ENCODE data around the gene ARHGEF16.

Gene ARHGEF16

GRCh38 chr1:3457910-3458883 is 3.7 kb downstream of the ARHGEF16 start:
- no peak for DNase-seq

DNA sequence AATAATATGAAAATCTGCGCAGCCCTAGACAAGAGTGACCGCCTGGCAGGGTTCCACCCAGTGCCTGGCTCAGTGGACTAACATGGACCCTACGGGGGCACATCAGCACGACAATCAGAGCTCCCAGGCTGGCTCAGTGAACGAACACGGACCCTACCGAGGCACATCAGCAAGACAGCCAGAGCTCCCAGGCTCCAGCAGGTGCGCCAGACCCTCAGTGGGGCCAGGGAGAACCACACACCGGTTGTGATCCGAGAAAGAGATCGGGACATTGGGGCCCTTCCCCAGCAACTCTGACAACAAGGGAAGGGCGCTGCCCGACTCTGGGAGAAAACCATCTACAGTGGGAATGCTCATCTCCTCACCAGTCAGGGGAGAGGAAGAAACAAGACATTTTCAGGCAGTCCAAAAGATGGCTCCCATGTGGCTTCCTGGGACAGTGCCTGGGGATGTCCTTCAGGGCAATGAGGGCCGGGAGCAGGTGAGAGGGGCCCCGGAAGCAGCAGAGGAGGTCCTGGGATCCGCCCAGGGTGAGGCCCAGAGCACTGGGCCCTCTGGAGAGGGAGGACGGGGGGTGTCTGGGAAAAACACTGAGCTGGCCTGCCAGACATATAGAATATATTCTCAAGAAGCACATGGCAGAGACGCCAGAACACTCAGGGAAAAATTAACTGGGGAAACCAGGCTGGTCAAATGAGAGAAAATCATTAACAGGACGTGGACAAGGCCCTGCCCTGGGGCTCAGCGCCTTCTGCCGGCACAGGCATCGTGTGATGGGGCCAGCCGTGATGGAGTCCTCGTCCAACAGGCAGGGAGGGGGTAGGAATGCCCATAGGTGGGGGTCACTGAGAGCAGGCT is 4.8 kb downstream of the ARHGEF16 start:
- DNase-seq, result no peak

DNA sequence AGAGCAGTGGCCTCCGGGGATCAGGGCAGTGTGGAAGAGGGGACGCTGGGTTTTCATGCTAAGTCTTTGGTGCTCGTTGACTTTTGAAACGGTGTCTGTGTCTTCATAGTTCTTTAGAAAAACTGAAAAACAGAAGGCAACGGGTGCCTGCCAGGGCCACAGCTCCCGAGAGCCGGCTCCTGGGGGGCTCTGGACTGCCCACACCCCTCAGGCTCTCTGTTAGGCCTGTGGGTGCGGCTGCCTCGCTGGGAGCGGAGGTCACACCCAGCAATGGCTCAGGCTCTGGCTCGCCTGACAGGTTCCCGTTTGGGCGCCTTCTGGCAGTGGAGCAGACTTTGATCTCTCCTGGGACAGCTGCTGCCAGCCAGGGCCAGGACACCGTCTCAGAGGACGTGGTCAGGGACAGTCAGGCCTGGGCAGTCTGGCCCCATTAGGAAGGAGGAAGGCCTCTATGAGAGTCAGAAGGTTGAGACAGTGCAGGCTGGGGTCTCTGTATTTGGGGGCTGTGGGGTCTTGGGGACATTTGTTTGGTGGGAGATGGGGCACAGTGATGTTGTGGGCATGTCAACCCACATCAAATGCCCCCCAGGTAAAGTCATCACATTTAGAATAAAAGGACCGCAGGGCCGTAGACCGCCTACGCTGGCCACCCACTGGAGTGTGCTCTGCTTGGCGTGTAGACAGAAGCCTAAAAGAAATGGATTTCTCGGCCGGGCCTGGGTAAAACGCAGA is 5.6 kb downstream of the ARHGEF16 start:
- no peak for DNase-seq

DNA sequence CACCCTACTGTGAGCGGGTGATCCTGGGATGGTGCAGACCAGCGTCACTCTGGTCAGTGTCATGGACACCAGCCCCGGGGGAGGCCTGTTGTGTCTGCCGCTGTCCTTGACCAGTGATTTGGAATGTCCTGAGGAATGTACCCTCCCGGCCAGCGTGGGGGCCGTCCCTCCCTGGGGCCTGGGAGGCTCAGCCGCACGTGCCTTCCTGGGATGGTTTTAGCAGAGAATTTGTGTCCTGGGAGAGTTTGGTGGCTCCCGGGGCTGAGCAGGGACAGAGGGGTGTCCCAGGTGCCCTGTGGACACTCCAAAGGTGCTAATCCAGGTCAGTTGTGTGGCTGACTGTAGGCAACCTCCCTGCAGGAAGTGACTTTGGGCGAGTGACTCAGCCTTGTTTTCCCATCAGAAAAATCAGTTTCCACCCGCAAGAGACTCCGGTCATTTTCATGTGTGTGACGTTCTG is 6.2 kb downstream of the ARHGEF16 start:
- no peak for DNase-seq

DNA sequence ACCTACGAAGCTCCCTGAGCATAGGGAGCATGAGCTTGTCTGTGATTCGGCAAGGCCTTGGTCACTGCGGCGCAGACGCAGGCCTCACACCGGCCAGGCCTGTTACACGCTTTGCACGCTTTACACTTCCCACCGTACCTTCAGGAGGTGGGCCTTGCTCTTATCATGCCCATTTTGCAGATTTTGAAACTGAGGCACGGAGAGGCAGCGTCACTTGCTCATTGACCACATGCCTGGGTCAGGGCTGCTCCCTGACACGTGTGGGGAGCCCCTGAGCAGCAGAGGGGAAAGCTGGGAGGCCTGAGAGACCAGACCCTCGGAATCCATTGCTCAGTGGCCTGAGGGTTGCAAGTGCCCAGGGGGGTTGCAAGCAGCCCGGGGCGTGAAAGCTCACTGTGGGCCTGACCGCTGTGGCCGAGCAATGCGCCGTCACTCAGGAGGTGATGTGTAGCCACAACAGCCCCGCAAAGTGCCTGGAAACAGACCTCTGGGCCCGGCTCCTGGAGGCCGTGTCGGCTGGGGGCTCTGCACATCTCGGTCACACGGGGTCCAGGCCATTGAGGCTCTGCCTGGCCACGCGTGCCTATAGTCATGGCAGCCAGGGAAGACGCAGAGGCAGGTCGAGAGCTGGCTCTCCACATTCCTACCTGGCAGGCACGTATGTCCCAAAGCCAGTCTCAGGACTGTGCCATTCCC is 6.9 kb downstream of the ARHGEF16 start:
- no peak for DNase-seq

GRCh38 chr1:3461934-3462275 is 7.4 kb downstream of the ARHGEF16 start:
- no peak for DNase-seq

DNA sequence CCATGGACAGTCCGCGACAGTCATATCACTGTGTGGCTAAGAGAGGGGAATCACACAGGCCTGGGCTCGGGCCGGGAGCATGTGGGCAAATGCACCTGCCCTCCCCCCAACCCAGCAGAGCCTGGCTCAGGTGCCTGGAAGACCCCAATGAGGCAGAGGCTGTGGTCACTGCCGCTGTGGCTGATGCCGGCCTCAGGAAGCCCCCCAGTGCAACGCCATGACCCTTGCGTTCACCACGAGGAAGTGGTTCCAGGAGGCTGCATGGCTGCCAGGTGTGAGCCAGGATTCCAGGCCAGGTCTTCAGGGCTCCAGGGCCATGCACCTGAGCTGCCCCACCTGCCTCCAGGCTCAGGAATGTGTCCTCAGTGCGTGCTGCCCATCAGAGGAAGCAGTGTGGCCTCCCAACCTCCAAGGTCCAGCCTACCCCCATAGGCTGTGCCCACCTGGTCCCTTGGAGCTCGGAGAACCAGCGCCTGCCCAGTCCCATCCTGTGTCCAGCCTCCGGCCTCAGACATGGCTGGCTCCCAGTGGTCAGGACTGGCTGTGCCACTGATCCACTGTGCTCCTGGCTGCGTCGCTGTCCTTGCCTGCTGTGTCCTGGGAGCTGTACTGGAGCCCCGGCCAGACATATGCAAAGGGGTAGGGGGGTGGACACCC is 8.0 kb downstream of the ARHGEF16 start:
- no peak for DNase-seq

DNA sequence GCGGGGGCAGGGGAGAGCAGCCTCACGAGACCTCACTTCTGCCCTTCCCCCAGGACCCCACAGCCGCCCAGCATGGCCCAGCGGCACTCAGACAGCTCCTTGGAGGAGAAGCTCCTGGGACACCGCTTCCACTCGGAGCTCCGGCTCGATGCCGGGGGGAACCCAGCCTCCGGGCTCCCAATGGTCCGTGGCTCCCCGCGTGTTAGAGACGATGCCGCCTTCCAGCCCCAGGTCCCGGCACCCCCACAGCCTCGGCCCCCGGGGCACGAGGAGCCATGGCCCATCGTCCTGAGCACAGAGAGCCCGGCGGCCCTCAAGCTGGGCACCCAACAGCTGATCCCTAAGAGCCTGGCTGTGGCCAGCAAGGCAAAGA is 8.5 kb downstream of the ARHGEF16 start:
- DNase-seq, result no peak

GRCh38 chr1:3463408-3463863 is 9.0 kb downstream of the ARHGEF16 start:
- no peak for DNase-seq

DNA sequence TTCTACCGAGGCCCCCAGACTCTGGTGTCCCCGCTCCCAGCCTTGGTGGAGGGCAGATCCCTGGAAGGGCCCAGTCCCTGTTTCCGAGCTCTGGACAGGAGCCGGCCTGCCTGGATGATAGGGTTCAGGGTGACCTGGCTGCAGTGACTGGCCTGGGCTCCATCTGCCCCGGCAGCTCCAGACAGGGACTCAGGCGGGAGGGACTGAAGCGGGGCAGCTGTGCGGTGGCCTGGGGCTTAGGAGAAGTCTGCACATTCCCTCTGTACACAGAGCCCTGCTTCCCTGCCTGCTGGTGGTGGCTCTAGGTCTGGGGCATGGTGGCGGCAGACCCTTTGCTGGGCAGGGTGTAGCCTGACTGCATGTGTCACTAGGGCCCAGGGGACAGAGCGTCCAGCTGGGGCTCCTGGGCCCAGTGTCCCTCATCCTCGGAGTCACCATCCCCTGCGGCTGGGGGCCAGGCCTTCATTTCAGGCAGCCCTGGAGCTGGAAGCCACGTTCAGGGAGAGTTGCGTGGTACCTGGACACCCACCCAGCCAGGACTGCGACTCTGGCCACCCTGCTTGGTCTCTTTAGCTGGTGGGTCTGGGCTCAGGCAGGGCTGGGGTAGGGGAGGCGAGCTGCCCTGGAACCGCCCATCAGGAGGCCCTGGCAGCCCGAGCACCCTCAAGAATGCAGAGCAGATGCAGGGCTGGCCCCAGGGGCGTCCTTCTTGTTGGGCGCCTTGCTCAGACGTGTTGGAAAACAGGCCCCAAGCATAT is 9.6 kb downstream of the ARHGEF16 start:
- no peak for DNase-seq

GRCh38 chr1:3464649-3465025 is 10.2 kb downstream of the ARHGEF16 start:
- DNase-seq, result no peak

DNA sequence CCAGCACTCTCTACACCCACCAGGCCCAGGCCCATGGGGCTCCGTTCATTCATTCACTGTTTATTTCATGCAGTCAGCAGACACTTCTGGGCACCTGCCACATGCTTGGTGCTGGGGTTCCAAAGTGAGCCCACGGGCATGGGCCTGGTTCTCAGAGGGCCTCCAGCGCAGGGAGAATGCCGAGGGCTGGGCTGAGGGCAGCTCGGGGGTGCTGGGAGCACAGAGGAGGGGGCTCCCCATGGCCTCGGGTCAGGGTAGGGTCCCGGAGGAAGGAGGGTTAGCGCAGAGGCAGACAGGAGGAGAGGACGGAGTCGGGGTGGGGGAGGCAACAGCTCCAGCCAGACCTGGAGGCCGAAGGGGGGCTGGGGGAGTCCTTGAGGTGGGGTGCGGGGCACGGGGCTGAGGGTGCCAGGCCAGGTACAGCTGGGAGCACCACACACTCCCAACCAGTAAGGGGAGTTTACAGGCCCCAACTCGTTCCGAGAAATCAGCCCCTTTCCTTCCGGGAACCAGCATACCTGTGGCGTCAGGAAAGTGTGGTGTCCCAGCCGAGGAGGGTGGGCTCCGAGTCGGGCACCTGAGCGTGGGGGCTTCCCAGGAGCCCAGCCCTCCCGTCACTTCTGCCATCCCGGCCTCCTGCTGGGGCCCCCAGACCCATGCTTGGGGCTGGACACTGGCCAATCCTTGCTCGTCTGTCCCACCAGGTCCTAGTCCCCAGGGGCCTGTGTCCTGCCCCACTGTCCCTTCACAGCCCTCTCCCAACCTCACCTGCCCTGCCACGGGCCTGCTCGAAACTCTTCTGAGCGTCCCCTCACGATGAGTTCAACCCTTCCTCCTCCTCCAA is 10.8 kb downstream of the ARHGEF16 start:
- no peak for DNase-seq

- no peak for DNase-seq
Measured at GRCh38 chr1:3465935-3466321, 11.5 kb downstream of the ARHGEF16 start.

DNA sequence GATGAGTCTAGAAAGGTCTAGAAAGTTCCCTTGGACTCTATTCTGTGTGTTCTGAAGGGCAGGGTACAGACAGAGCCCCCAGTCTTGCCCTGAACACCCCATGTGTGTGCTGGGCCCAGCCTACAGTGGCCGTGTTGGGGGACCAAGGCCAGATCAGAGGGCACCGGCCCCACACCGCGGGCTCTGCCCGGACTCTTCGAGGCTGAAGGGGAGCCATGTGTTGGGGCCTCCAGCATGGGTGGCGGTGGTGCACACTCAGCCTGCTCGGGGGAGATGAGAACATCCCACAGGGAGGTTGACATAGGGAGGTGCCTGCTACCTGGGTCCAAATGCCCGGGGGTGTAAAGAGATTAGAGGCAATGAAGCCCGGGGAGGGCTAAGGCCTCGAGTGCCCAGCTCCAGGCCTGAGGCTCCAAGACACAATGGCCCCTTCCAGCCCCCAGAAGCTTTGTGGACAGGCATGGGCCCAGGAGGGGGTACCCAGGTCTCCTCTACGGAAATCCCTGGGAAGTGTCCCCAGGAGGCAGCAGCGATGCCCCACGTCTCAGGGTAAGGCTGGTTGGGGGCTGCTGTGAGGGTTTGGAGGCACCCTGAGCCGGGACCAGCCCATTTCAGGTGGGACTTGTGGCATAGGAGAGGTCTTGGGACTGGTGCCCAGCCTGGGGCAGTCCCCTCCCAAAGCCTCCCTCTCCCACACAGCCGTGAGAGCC is 12.1 kb downstream of the ARHGEF16 start:
- DNase-seq, result no peak

- no peak for DNase-seq
Measured at GRCh38 chr1:3467096-3468036, 12.9 kb downstream of the ARHGEF16 start.

DNA sequence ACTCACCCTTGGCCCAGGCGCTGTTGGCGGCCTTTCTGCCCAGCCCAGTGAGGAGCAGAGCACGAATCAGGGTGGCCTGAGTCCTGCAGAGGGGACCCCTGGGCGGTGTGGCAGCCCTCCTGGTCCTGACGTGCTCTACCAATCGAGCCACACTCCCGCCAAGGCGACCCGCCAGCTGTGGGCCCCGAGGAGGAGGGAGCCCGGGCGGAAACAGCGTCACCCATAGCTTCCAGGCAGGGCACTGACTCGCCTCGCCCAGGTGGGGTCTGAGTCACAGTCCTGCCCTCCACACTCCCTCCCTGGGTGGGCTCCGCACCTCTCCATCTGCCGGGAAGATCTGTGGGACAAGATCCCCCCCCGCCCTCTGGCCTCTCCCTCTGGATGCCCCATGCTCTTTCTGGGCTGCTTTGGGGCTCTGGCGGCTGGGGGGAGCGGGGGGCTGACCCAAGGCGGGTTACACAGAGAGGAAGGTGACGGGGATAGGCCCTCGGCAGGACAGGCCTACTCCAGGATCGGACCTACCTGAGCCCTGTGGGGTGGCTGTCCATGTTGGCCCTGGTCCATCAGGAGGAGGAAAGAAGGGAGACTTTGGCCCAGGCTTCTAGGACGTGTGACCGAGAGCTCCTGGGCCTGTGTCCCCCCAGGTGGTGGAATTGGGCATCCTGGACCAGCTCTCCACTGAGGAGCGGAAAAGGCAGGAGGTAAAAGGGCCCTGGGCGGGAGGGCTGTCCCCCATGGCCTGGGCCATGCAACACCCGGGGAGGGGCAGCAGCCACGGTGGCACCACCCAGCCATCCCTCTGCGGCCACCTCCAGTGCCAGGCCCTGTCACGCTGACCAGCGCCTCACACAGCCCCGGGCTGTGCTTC is 14.0 kb downstream of the ARHGEF16 start:
- no peak for DNase-seq
